HepG2 (cell line): ENCODE data around the gene MYO5A. TPM values are rescaled to one million over a fixed set of nuclear protein-coding genes. Genes with fewer than 3 reads are reported as not detected.

Experiments used
- AFF4 ChIP-seq: sonication (generic); formaldehyde crosslinking; IDR thresholded peaks from 2 replicates; pipeline ENCODE4 v1.4.0; 2020; ENCODE audit warnings: missing genetic modification reagents
- ARNTL ChIP-seq: sonication (generic); formaldehyde crosslinking; IDR thresholded peaks from 2 replicates; pipeline ENCODE4 v1.4.0; 2020; ENCODE audit warnings: mild to moderate bottlenecking, missing genetic modification reagents
- GMEB2 ChIP-seq: IDR thresholded peaks from 2 replicates; pipeline ENCODE4 v1.6.1; 2016; ENCODE audit warnings: missing biosample characterization, missing genetic modification reagents, low read depth
- GZF1 ChIP-seq: sonication (generic); formaldehyde crosslinking; IDR thresholded peaks from 2 replicates; pipeline ENCODE4 v1.5.1; 2020; ENCODE audit warnings: mild to moderate bottlenecking, missing genetic modification reagents
- HNF1A ChIP-seq, 2 experiments: sonication (generic) in 1 of 2; formaldehyde crosslinking in 1 of 2; IDR thresholded peaks; 2 replicates each; pipeline versions ENCODE4 v1.4.0 to v1.6.1; 2016 to 2020; ENCODE audit warnings: borderline replicate concordance in 1 of 2, low read depth in 1 of 2, mild to moderate bottlenecking in 1 of 2, missing genetic modification reagents in 1 of 2
- HNRNPLL ChIP-seq: fragments of 200-400 bp; formaldehyde crosslinking; IDR thresholded peaks from 2 replicates; pipeline ENCODE4 v1.6.1; 2017; ENCODE audit warnings: mild to moderate bottlenecking, low read depth, low read length; ENCODE audit not compliant: poor library complexity, severe bottlenecking
- NAIF1 ChIP-seq: sonication (generic); formaldehyde crosslinking; IDR thresholded peaks from 2 replicates; pipeline ENCODE4 v1.5.0; 2020; ENCODE audit warnings: mild to moderate bottlenecking, missing genetic modification reagents, borderline replicate concordance
- ONECUT2 ChIP-seq: sonication (generic); formaldehyde crosslinking; IDR thresholded peaks from 2 replicates; pipeline ENCODE4 v1.4.0; 2020; ENCODE audit warnings: missing genetic modification reagents
- POLR2AphosphoS5 ChIP-seq: IDR thresholded peaks from 2 replicates; pipeline ENCODE4 v1.6.1; 2012; ENCODE audit warnings: low read depth, low read length
- TP53 ChIP-seq: sonication (generic); formaldehyde crosslinking; conservative IDR thresholded peaks from 2 replicates; pipeline ENCODE4 v1.4.0; 2020; ENCODE audit warnings: missing genetic modification reagents
- TRIM24 ChIP-seq: sonication (generic); formaldehyde crosslinking; IDR thresholded peaks from 2 replicates; pipeline ENCODE4 v1.8.0; 2022; ENCODE audit warnings: mild to moderate bottlenecking, missing genetic modification reagents
- ZFP1 ChIP-seq: IDR thresholded peaks from 2 replicates; pipeline ENCODE4 v1.6.1; 2016
- ZNF296 ChIP-seq: sonication (generic); formaldehyde crosslinking; conservative IDR thresholded peaks from 2 replicates; pipeline ENCODE4 v1.5.0; 2020; ENCODE audit warnings: mild to moderate bottlenecking, missing genetic modification reagents
- ZNF776 ChIP-seq: sonication (generic); formaldehyde crosslinking; IDR thresholded peaks from 2 replicates; pipeline ENCODE4 v1.4.0; 2020; ENCODE audit warnings: mild to moderate bottlenecking, missing genetic modification reagents
- ZNF800 ChIP-seq: sonication (generic); formaldehyde crosslinking; IDR thresholded peaks from 2 replicates; pipeline ENCODE4 v1.4.0; 2020; ENCODE audit warnings: missing genetic modification reagents
- polyA plus RNA-seq, 8 experiments: library from polyadenylated mRNA; depleted of rRNA in 3 of 8; stranded (reverse) in 7 of 8; unstranded in 1 of 8; fragments of >200 nt; fragmentation: Illumina TruSeq in 4 of 8; extraction: Trizol in 4 of 8; gene quantifications; 2 replicates each; pipeline versions ENCODE4 v1.2.1 to v1.2.3, GENCODE V29; 2011 to 2016; ENCODE audit warnings: low read depth in 4 of 8, missing spikeins in 1 of 8, mixed read lengths in 1 of 8; ENCODE audit not compliant: insufficient read depth in 1 of 8
- total RNA-seq, 5 experiments: library from RNA; depleted of rRNA; stranded (reverse); fragments of >200 nt; fragmentation: Illumina TruSeq; extraction: Trizol; gene quantifications; 2 replicates each; pipeline ENCODE4 v1.2.3, GENCODE V29; 2016; ENCODE audit warnings: low read depth in 1 of 5

MYO5A gene
- total and polyA plus RNA-seq, 2 of the 13 experiments (the other 11 are each of a cell fraction or from before 2014, with no cell fraction given), result 2.8 to 4.8 TPM

- TF ChIP-seq HNF1A (IDR thresholded peaks at IDR 0.05; ENCODE audit: low read depth), result peak; percentile 56; the same call in 1 of the 2 replicates
- TF ChIP-seq HNF1A (CRISPR knock-in tag; IDR thresholded peaks at IDR 0.05; ENCODE audit: borderline replicate concordance), result peak; percentile 88; the same call in 1 of the 2 replicates
- 0 out of 2 replicates have a peak, but pooled peaks have one; percentile 54 for TF ChIP-seq ZFP1
- peak; percentile 9 for TF ChIP-seq HNRNPLL
- no peak for TF ChIP-seq GMEB2 (CRISPR knock-in tag)
- peak; percentile 89 for TF ChIP-seq GZF1
- peak; percentile 81; the same call in 1 of the 2 replicates for TF ChIP-seq NAIF1 (CRISPR knock-in tag)
- 0 out of 2 replicates have a peak, but pooled peaks have one; percentile 59 for TF ChIP-seq TP53 (CRISPR knock-in tag)
- peak; percentile 37; the same call in 1 of the 2 replicates for TF ChIP-seq ZNF776 (CRISPR knock-in tag)
- peak; percentile 80 for TF ChIP-seq POLR2AphosphoS5
- TF ChIP-seq AFF4 (CRISPR knock-in tag), result no peak
- peak; percentile 31; the same call in 1 of the 2 replicates for TF ChIP-seq ZNF800 (CRISPR knock-in tag)
- TF ChIP-seq ONECUT2 (CRISPR knock-in tag), result no peak
- no peak for TF ChIP-seq TRIM24 (CRISPR knock-in tag)
- peak; percentile 77; the same call in 1 of the 2 replicates for TF ChIP-seq ARNTL
- TF ChIP-seq ZNF296, result no peak
These were observed 240.4 kb downstream of the MYO5A start (continued) for GRCh38 chr15:52288051-52288942.
